Natural killer cell (primary cell): ENCODE measurements around the gene FOXS1. TPM values are rescaled to one million over a fixed set of nuclear protein-coding genes. Genes with fewer than 3 reads are reported as not detected.

ENCODE experiments used
- ATAC-seq, 3 donors: fragments of 150-1000 bp in 2 of 3; fragments of 200-7000 bp in 1 of 3; cut with Tn5 transposase; 1 replicate in 1 of 3; 2 replicates in 2 of 3; pipeline ENCODE4 v1.10.0; 2021; ENCODE audit warnings: mild to moderate bottlenecking in 2 of 3, moderate library complexity in 2 of 3
- DNase-seq, 2 donors: peaks; one replicate each; pipeline versions ENCODE4 v3.0.0 to v3.0.0-alpha.2; 2013 to 2021; ENCODE audit warnings: mixed read lengths in 1 of 2
- H3K27ac ChIP-seq: one replicate; pipeline ENCODE4 v1.5.1; 2013; ENCODE audit warnings: mild to moderate bottlenecking, low read length
- H3K27me3 ChIP-seq: one replicate; pipeline ENCODE4 v1.6.1; 2013; ENCODE audit warnings: low read length; ENCODE audit not compliant: control insufficient read depth, insufficient read depth
- H3K36me3 ChIP-seq: one replicate; pipeline ENCODE4 v1.6.1; 2013; ENCODE audit warnings: low read length; ENCODE audit not compliant: control insufficient read depth, insufficient read depth
- H3K4me1 ChIP-seq: one replicate; pipeline ENCODE4 v1.6.1; 2013; ENCODE audit warnings: low read length; ENCODE audit not compliant: control insufficient read depth, insufficient read depth
- H3K4me3 ChIP-seq: one replicate; pipeline ENCODE4 v1.5.1; 2013; ENCODE audit warnings: low read length
- H3K9me3 ChIP-seq: one replicate; pipeline ENCODE4 v1.6.1; 2013; ENCODE audit warnings: low read length; ENCODE audit not compliant: control insufficient read depth, insufficient read depth
- H3K27ac Mint-ChIP-seq, 2 donors: one replicate each; pipeline ENCODE4 v1.8.0; 2022; ENCODE audit warnings: mild to moderate bottlenecking in 2 of 2, mixed read lengths in 2 of 2, moderate library complexity in 1 of 2
- H3K27me3 Mint-ChIP-seq, 2 donors: one replicate each; pipeline ENCODE4 v1.8.0; 2022; ENCODE audit warnings: low read depth in 2 of 2, mixed read lengths in 2 of 2
- H3K36me3 Mint-ChIP-seq: one replicate; pipeline ENCODE4 v1.8.0; 2022; ENCODE audit warnings: mixed read lengths
- H3K4me1 Mint-ChIP-seq, 2 donors: one replicate each; pipeline ENCODE4 v1.8.0; 2022; ENCODE audit warnings: mixed read lengths in 2 of 2
- H3K4me3 Mint-ChIP-seq: one replicate; pipeline ENCODE4 v1.8.0; 2022; ENCODE audit warnings: mild to moderate bottlenecking, moderate library complexity, mixed read lengths
- H3K9me3 Mint-ChIP-seq, 2 donors: one replicate each; pipeline ENCODE4 v1.8.0; 2022; ENCODE audit warnings: mixed read lengths in 2 of 2
- CTCF ChIP-seq: fragments of 200-600 bp; IDR thresholded peaks from one replicate; pipeline ENCODE4 v1.8.0; 2022; ENCODE audit warnings: antibody characterized with exemption
- WGBS: methylation state at CpG from one replicate; pipeline ENCODE4 v1.1.7; 2013; ENCODE audit warnings: missing lambda C conversion rate; ENCODE audit not compliant: insufficient coverage; 5-methylcytosine and 5-hydroxymethylcytosine counted together
- intact Hi-C: fragments of 100-400 bp; cut with micrococcal nuclease; formaldehyde crosslinking; loops from one replicate; pipeline ENCODE4 v1.14.2; 2022
- total RNA-seq, 4 donors: library from RNA; stranded (reverse); fragments of 120-200 nt in 1 of 4; gene quantifications; one replicate each; pipeline versions ENCODE4 v1.2.3 to v1.2.4, GENCODE V29; 2013 to 2022

FOXS1 gene
- total RNA-seq, 3 donors from 2014 or later (not counting 1 experiment from before 2014, with no cell fraction given): not detected

DNA sequence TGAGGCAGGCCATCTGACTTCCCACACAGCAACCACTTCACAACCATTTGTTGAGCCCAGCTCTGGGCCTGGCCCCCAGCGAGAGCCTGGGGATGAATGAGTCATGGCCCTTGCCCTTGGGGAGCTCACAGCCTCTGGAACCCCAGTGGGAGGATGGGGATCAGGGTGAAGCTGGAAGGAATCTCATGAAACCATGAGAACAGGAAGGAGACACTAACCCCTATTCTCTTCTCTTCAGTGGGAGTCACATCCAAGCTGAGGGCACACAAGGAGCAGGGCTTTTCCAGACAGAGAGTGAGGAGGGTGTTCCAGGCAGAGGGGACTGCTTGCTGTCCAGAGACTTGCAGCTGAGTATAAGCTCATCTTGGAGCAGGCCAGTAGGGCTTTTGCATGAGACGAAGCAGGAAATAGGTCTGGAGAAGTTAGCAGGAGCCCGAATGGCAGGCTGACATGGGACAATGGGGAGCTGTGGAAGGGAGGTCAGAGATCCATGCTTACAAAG lies 7.5 kb downstream of the FOXS1 start:
- ATAC-seq (no peak), DNase-seq (no peak)
- no peak overlapping the region for H3K27ac ChIP-seq
- no peaks in the 10 kb centered on the region for H3K36me3 Mint-ChIP-seq
- TF ChIP-seq CTCF: no peak
- H3K4me1 ChIP-seq: peaks cover 49% of the 10 kb centered on the region
- H3K9me3 Mint-ChIP-seq: no peaks in the 10 kb centered on the region
- H3K4me3 Mint-ChIP-seq: no peak overlapping the region
- H3K27me3 Mint-ChIP-seq: peaks cover 0 to 5% of the 10 kb centered on the region in 2 donors
- H3K36me3 ChIP-seq: no peaks in the 10 kb centered on the region
- peaks cover 7% of the 10 kb centered on the region for H3K27me3 ChIP-seq
- H3K27ac Mint-ChIP-seq: no peak overlapping the region
- no peaks in the 10 kb centered on the region for H3K9me3 ChIP-seq
- 75% methylated on average over 3 of the region's 3 CpGs for WGBS
- intact Hi-C loops: no loop called here
- H3K4me1 Mint-ChIP-seq: peaks cover 23 to 27% of the 10 kb centered on the region in 2 donors
- H3K4me3 ChIP-seq: no peak overlapping the region

DNA sequence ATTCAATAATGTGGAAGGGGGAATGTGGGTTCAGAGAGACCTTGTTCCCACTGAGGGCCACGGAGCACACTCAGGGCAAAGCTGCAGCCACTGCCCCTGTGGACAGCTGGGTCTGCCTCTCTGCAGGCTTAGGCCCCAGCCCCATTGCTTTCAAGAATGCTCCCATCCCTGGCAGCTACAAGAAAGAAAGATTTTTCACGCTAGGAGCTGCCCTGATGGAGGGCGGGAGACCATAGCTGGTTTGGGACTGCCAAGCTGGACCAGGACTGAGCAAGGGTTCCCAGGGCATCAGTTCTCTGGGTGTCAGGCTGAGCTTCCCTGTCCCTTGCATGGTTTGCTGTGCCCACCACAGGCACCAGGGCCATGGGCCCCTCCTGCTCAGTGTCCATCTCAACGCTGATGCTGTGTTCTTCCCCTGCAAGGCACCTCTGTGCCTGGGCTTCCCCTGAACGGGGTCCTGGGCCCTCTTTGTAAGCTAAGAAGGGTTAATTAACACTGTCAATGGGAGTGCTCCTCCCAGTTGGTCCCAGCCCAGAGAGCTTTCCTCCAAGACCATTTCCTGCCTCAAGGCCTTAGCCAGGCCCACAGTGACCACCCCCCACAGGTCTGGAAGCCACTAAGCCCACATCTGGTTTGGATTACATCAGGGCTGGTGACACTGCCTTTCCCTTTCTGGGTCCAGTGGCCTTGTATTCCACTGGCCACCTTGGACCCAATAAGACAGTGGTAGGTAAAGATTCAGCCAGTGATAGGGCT lies 8.4 kb downstream of the FOXS1 start:
- WGBS: 88% methylated on average over 5 of the region's 5 CpGs
- H3K27me3 Mint-ChIP-seq: peaks cover 0 to 5% of the 10 kb centered on the region in 2 donors
- H3K9me3 ChIP-seq: no peaks in the 10 kb centered on the region
- H3K4me3 ChIP-seq: no peak overlapping the region
- H3K27me3 ChIP-seq: peaks cover 7% of the 10 kb centered on the region
- peaks cover 23 to 28% of the 10 kb centered on the region in 2 donors for H3K4me1 Mint-ChIP-seq
- ATAC-seq (no peak), DNase-seq (no peak)
- no peaks in the 10 kb centered on the region for H3K36me3 Mint-ChIP-seq
- H3K4me3 Mint-ChIP-seq: peak overlapping the region; percentile 25
- no peak overlapping the region for H3K27ac ChIP-seq
- peaks cover 49% of the 10 kb centered on the region for H3K4me1 ChIP-seq
- no peak for TF ChIP-seq CTCF
- intact Hi-C loops: no loop called here
- no peak overlapping the region for H3K27ac Mint-ChIP-seq
- H3K9me3 Mint-ChIP-seq: no peaks in the 10 kb centered on the region
- H3K36me3 ChIP-seq: no peaks in the 10 kb centered on the region

DNA sequence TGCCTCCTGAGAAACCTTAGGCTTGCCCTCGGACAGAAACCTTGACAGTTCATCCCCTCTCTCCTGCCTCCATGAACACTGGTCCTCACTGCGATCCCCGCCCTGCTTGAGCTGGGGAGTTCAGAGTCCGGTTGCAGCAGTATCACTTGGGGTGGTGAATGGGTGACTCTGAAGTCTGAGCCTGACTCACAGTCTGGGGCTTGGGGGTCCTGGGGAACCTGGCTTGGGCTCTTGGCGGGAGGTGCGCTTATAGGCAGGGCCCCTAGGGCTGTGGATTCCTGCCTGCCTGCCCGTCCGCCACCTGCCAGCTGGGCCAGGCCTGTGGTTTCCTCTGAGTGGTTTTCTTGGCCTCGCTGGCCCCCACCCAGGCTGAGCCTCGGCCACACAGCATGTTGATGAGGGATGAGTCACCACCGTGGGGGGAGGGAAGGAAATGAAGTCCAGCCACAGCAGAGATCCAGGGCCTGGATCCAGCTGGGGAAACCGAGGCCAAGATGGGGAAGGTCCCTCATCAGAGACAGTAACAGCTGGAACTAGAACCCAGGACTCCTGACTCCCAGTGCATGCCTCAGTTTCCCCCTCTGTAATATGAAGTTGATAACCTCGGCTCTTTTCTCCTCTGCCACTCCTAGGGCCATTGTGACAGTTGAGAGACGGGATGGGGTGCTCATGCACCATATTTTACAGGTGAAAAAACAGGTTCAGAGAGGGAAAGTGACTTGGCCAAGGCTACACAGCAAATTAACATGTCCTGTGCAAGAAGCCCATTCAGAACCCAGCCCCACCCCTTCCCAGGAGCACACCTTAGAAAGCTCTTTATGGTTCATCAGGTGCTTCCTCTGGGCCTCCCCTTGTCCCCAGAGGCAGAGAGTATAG lies 9.2 kb downstream of the FOXS1 start:
- Mint-ChIP-seq H3K4me1 (peaks cover 23 to 28% of the 10 kb centered on the region in 2 donors), H3K4me3 (peak overlapping the region; percentile 74), H3K36me3 (no peaks in the 10 kb centered on the region), H3K27me3 (peaks cover 0 to 5% of the 10 kb centered on the region in 2 donors), H3K27ac (peak overlapping the region in 1 of 2 donors; percentile 63), H3K9me3 (no peaks in the 10 kb centered on the region)
- Histone ChIP-seq H3K27me3 (peaks cover 7% of the 10 kb centered on the region), H3K4me3 (no peak overlapping the region), H3K27ac (no peak overlapping the region), H3K4me1 (peaks cover 49% of the 10 kb centered on the region), H3K36me3 (no peaks in the 10 kb centered on the region), H3K9me3 (no peaks in the 10 kb centered on the region)
- WGBS: 8% methylated on average over 14 of the region's 14 CpGs
- intact Hi-C loops: no loop called here
- DNase-seq (peak; percentile 33 to 66), ATAC-seq (peak; percentile 78 to 92 (median 90))
- TF ChIP-seq CTCF: no peak
